ENCODE results near the gene TNRC6C. TPM values are rescaled to one million over a fixed set of nuclear protein-coding genes. Genes with fewer than 3 reads are reported as not detected.

TNRC6C gene
- total RNA-seq, 3 donors from 2014 or later: 14.1 to 21.7 (median 21.6) TPM

- intact Hi-C loops (cut with DNase I; ENCODE audit: low total_unique reads): no loop called here
- no peaks in the 10 kb centered on the region for H3K4me1 ChIP-seq
- H3K9me3 ChIP-seq: no peaks in the 10 kb centered on the region
- H3K27ac ChIP-seq: no peak overlapping the region
- no peak for DNase-seq (ENCODE audit: low spot score in 2 of 2)
- H3K36me3 ChIP-seq: peaks cover 7% of the 10 kb centered on the region
- no peak overlapping the region for H3K4me3 ChIP-seq
- no peak for TF ChIP-seq POLR2A (IDR thresholded peaks at IDR 0.05)
- no peak for TF ChIP-seq CTCF (IDR thresholded peaks at IDR 0.05)
- no peak for TF ChIP-seq POLR2AphosphoS5 (IDR thresholded peaks at IDR 0.05)
- H3K27me3 ChIP-seq: no peaks in the 10 kb centered on the region
Observed at GRCh38 chr17:78048346-78049292, 90.1 kb downstream of the TNRC6C start.

GRCh38 chr17:78049609-78050008, 91.1 kb downstream of the TNRC6C start:
- TF ChIP-seq POLR2AphosphoS5 (IDR thresholded peaks at IDR 0.05): no peak
- no peak for TF ChIP-seq POLR2A (IDR thresholded peaks at IDR 0.05)
- TF ChIP-seq CTCF (IDR thresholded peaks at IDR 0.05): no peak
- Histone ChIP-seq H3K27me3 (no peaks in the 10 kb centered on the region), H3K36me3 (peaks cover 7% of the 10 kb centered on the region), H3K27ac (no peak overlapping the region), H3K9me3 (no peaks in the 10 kb centered on the region), H3K4me3 (no peak overlapping the region), H3K4me1 (no peaks in the 10 kb centered on the region)
- intact Hi-C loops (cut with DNase I; ENCODE audit: low total_unique reads): no loop called here
- DNase-seq (ENCODE audit: low spot score in 2 of 2): no peak

- intact Hi-C loops (cut with DNase I; ENCODE audit: low total_unique reads): no loop called here
- no peak overlapping the region for H3K4me3 ChIP-seq
- H3K27me3 ChIP-seq: no peaks in the 10 kb centered on the region
- DNase-seq (ENCODE audit: low spot score in 2 of 2): no peak
- no peaks in the 10 kb centered on the region for H3K9me3 ChIP-seq
- H3K27ac ChIP-seq: no peak overlapping the region
- TF ChIP-seq POLR2A (IDR thresholded peaks at IDR 0.05): no peak
- TF ChIP-seq CTCF (IDR thresholded peaks at IDR 0.05): no peak
- no peak for TF ChIP-seq POLR2AphosphoS5 (IDR thresholded peaks at IDR 0.05)
- no peaks in the 10 kb centered on the region for H3K4me1 ChIP-seq
- H3K36me3 ChIP-seq: peaks cover 7% of the 10 kb centered on the region
Observed at GRCh38 chr17:78051186-78051972, 92.9 kb downstream of the TNRC6C start.

- H3K27ac ChIP-seq: no peak overlapping the region
- TF ChIP-seq POLR2AphosphoS5 (IDR thresholded peaks at IDR 0.05): no peak
- no peak for TF ChIP-seq CTCF (IDR thresholded peaks at IDR 0.05)
- TF ChIP-seq POLR2A (IDR thresholded peaks at IDR 0.05): no peak
- peaks cover 7% of the 10 kb centered on the region for H3K36me3 ChIP-seq
- no peaks in the 10 kb centered on the region for H3K9me3 ChIP-seq
- intact Hi-C loops (cut with DNase I; ENCODE audit: low total_unique reads): no loop called here
- H3K27me3 ChIP-seq: no peaks in the 10 kb centered on the region
- DNase-seq (ENCODE audit: low spot score in 2 of 2): no peak
- H3K4me3 ChIP-seq: no peak overlapping the region
- H3K4me1 ChIP-seq: no peaks in the 10 kb centered on the region
Observed at GRCh38 chr17:78053777-78054468, 95.4 kb downstream of the TNRC6C start.

All from breast epithelium (tissue), 4 donors.